HK-2 (cell line): ENCODE results near the gene SLC28A2.
"Not testable (repeated sequence)": the region's sequence is repeated elsewhere in the genome, so short reads cannot be mapped to it uniquely, and the experiment has no call there.

ENCODE experiments used
- DNase-seq: peaks from one replicate; pipeline ENCODE4 v3.0.0-alpha.2; 2018; ENCODE audit not compliant: unreplicated experiment

The SLC28A2 gene

DNA sequence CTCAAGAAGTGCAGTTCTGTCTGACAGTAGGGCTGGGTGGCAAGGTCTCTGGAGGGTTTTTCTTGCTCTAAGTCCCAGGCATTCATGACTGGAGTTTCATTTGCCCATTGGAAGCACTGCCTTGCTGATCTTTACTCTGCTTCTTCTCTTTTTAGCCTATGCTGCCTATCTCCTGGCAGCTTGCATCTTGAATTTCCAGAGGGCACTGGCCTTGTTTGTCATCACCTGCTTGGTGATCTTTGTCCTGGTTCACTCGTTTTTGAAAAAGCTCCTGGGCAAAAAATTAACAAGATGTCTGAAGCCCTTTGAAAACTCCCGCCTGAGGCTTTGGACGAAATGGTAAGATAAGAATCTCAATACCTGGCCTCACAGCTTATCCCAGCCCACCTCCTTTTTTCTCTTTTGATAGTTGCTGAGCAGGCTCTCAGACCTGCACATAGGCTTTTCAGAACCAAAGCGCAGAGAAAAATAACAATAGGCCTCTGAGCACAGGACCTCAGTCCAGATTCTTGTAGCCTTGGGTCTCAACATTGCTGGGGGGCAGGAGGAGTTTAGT, 10.9 kb downstream of the SLC28A2 start:
- DNase-seq, result no peak

DNA sequence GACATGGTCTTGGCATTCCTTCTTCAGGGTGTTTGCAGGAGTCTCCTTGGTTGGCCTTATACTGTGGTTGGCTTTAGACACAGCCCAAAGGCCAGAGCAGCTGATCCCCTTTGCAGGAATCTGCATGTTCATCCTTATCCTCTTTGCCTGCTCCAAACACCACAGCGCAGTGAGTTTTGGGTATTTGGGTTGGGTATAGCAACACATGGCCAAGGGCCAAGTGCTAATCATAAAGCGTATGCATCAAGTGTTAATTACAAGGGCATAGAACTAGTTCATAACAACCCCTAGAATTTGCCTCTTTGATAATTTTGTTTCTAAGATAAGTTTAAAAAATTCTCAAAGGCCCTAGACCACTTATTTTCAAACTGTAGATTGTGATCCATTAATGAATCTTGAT, 11.8 kb downstream of the SLC28A2 start:
- DNase-seq, result no peak

DNA sequence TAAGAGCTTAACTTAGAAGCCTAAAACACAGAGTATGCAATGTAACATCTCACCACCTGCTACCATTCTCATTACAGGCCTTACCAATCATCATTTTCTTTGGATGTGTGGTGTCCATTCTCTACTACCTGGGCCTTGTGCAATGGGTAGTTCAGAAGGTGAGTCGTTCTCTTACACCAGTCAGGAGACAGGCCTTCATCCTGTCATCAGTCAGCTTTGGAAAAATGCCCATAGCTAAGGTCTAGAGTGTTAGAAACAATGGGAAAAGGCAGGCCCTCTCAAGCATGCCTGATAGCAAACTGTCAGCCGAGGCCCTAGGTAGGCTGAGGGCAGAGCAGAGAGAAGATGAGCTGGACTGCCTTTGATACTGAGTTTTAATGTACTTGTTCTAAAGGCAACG, 13.5 kb downstream of the SLC28A2 start:
- no peak for DNase-seq

DNA sequence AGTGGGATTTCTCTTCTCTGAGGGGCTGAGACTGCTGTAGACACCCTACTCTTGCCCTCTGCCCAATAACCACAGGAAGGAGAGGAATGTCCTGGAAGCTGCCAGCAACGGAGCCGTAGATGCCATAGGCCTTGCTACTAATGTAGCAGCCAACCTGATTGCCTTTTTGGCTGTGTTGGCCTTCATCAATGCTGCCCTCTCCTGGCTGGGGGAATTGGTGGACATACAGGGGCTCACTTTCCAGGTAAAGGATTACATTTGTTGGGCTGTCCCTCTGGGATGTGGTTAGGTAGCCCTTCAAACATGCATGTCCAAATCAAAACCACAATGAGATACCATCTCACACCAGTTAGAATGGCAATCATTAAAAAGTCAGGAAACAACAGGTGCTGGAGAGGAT, 16.1 kb downstream of the SLC28A2 start:
- DNase-seq, result no peak

DNA sequence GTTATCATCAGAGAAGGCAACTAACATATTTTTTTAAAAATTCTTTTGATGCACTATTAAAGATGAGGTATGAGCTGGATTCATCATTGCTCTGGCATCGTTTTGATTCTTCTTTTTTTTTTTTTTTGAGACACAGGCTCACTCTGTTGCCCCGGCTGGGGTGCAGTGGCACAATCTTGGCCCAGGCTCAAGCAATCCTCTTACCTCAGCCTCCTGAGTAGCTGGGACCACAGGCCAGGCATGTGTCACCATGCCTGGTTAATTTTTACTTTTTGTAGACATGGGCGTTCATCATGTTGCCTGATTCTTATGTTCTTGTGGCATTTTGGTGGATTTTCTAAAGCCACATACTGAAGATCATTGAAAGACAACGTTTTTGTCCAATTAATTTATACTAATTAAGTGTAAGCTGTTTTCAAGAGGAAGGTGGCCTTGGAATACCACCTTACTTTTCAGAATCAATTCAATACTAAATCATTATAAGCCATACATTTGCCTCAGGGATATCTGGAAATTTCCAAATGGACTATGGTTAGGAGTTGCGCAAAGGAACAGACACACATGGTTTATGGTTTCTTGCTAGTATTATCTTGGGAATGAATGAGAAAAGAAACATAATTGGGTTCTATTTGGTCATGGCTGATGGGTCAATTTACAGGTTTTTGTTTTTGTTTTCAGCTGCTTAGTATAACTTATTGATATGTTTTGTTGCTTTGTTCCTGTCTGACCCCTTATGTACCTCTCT, 22.8 kb downstream of the SLC28A2 start:
- peak; percentile 30 for DNase-seq

DNA sequence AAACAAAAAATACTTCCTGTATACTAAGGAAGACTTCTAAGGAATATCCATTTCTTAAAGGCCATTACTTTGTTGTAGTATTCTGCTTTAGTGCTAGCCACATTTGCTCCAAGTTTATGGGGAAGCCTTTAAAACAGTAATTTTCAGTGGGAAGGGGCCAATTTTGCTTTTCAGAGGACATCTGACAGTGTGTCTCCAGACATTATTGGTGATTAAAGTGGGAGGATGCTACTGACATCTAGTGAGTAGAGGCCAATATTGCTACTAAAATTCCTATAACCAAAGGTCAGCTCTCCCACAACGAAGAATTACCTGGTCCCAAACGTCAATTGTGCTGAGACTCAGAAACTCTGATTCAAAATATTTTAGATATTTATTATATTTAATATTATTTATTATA, 24.8 kb downstream of the SLC28A2 start:
- no peak for DNase-seq

DNA sequence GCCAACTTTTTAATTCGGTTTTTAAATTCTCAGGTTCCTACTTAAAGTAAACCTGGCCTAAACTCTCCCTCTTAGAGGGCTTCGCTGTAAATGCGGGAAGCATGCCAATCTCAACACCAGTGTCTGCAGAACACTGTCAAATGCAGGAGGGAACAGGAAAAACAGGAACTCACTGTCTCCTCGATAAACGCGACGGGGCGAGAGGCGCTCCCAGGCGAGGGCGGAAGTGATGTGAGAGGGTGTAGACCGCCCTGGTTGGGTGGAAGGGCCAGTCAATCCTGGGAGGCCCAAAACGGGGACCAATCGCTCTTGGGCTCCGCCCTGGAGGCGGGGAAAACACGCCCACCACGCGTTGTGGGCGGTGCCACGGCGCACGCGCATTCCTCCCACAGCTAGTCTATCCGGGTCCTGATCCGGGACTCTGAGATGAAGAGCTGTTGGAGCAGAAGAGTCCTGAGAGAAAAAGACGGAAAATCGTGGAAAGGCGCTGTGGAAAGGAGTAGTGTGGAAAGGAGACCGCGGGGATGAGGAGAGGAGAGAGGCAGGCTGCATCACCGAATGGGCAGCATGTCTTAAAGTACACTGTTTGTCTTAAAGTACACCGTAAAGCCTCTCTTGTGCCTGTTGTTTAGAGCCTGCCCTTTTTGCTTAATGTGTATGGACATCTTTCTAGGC, 27.1 kb downstream of the SLC28A2 start:
- DNase-seq, result peak; percentile 95

DNA sequence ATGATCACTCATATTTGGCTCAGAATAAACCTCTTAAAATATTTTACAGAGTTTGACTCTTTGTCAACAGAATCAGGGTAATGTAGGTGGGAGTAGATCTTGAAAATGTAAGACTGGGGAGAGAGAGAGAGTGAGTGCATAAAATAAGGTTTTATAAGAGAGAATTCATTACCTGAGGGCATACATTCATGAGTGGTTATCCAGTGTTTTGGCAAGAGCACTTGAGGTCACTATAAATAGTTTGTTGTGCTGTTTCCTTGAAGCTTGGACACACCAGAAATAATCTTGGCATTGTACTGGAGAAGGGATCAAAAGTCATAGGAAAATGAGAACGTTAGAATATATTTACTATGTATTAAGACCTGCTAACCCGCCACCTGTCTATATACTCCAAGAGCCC, 33.4 kb downstream of the SLC28A2 start:
- DNase-seq, result no peak

DNA sequence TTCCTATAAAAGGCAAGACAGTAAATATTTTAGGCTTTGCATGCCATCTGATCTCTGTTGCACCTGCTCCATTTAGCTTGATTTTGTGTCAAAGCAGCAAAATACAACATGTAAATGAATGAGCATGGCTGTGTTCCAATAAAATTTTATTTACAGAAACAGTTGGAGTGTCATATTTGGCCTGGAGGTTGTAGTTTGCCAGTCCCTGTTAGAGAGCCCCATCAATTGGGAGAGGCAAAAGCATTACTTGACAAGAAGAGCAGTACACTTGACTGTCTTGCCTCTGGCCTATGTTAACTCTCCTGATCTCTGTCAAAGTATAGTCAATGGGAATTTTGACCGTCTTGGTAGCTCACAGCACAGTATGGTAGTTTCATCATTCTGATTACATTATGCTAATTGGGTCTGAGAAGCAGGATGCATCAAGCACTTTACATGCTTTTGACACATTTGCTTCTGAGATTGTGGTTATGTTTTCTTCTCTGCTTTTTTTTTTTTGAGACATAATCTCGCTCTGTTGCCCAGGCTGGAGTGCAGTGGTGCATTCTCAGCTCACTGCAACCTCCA, 35.4 kb downstream of the SLC28A2 start:
- DNase-seq, result no peak

DNA sequence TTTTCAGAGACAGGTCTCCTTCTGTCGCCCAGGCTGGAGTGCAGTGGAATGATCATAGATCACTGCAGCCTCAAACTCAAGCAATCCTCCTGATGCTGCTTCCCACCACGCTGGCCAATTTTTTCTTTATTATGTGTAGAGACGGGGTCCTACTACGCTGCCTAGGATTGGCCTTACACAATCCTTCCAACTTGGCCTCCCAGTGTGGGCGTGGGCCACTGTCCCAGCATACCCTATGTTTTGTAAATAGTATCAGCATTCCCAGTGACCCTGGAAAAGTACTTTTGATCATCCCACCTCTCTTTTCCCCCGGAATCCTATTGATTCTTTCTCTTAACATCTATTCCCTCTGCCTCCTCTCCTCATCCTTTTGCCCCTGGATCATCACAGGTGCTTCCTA, 36.9 kb downstream of the SLC28A2 start:
- no peak for DNase-seq

DNA sequence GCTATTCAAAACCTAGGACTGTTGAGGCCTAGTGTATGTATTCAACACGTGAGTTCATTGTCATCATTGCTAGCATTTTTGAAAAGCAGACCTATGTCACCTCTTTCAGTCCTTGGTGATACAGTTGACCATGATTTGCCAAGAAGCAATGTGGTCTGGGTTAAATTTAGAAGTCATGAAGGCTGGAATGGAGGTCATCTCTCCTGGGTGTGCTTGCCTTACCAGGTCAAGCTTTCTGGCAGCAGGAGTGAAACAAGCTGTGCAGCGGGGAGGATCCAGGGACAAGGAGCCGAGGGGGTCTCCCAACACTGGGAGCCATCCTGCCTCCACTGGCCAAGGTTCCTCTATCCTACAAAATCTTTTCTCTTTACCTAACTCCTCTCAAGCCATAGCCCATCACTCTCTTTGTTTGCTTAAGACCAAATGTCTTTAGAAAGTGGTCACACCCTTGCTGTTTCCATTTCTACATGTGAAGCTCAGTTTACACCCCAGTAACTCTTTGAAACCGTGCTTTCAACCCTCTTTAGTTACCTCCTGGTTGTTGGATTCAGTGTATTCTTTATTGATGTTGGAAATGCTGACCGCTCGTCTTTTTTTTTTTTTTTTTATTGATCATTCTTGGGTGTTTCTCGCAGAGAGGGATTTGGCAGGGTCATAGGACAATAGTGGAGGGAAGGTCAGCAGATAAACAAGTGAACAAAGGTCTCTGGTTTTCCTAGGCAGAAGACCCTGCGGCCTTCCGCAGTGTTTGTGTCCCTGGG, 40.0 kb downstream of the SLC28A2 start:
- DNase-seq, result no peak

DNA sequence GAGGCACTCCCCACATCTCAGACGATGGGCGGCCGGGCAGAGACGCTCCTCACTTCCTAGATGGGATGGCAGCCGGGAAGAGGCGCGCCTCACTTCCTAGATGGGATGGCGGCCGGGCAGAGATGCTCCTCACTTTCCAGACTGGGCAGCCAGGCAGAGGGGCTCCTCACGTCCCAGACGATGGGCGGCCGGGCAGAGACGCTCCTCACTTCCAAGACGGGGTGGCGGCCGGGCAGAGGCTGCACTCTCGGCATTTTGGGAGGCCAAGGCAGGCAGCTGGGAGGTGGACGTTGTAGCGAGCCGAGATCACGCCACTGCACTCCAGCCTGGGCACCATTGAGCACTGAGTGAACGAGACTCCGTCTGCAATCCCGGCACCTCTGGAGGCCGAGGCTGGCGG, 41.3 kb downstream of the SLC28A2 start:
- DNase-seq, result not testable (repeated sequence)

DNA sequence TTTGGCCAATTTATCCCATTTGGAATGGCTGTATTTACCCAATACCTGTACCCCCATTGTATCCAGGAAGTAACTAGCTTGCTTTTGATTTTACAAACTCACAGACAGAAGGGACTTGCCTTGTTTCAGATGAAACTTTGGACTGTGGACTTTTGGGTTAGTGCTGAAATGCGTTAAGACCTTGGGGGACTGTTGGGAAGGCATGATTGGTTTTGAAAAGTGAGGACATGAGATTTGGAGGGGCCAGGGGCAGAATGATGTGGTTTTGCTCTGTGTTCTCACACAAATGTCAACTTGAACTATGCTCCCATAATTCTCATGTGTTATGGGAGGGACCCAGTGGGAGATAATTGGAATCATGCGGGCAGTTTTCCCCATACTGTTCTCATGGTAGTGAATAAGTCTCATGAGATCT, 46.9 kb downstream of the SLC28A2 start:
- DNase-seq, result not testable (repeated sequence)

DNA sequence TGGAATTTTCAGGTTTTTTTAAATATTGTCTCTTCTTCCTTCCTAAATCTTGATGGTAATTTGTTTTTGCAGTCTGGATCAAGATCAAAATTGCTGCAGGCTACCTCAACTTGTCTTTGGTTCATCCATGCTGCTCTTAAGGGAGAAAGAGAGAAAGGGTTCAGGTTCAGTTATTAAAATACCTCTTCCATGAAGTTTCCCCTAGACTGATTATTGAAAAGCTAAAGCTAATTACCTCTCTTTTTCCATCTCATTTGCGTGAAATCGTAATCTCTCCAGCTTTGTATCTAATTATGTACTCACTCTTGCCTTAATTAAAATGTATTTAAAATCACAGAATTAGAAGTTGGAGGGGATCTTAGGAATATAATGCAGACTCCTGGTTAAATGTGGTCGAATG, 52.7 kb downstream of the SLC28A2 start:
- no peak for DNase-seq

DNA sequence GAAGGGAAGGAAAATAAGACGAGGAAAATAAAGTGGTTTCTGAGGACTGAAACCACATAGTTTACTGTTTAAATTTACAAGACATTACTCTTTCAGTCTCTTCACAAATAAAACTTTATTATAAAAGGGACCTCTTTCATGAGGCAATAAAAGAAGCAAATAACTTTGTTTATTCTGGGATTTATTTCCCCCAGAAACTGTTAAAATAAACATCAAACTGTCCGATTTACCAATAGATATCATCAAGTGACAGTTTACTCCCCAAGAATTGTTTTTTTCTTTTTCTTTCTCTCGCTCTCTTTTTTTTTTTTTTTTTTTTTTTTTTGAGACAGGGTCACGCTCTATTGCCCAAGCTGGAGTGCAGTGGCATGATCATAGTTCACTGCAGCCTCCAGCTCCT, 54.1 kb downstream of the SLC28A2 start:
- DNase-seq, result no peak

DNA sequence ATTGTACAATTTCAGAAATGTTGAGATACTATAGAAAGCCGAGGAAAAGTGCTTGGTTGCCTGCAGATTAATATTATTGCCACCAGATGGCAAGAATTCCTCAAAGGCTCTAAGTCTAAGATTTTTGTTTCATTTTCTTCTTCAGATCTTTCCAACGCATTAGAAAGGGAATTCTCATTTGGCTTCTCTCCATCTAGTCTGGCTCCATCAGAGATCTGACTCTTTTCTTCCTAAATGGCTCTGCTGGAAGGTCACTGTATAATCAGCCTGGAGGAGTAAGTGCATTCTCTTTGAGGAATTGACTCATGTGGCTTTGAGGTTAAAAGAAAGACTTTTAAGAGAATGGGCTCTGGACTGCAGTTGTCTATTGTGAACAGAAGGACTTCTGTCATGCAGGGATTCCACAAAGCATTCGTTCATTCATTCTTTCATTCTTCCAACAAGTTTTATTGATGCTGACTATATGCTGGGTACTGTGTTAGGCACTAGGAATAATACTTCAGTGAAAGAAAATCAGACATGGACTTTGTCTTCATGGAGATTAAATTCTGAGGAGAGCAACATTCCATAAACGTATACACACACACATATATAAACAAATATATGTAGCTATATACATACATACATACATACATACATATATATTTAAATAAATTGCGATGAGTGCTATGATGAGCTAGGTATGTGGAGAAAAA, 55.3 kb downstream of the SLC28A2 start:
- no peak for DNase-seq

DNA sequence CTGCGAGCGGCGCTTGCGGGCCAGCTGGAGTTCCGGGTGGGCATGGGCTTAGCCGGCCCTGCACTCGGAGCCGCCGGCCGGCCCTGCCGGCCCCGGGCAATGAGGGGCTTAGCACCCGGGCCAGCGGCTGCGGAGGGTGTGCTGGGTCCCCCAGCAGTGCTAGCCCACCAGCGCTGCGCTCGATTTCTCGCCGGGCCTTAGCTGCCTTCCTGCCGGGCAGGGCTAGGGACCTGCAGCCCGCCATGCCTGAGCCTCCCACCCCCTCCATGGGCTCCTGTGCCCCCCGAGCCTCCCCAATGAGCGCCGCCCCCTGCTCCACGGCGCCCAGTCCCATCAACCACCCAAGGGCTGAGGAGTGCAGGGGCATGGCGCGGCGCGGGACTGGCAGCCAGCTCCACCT, 62.1 kb downstream of the SLC28A2 start:
- not testable (repeated sequence) for DNase-seq

DNA sequence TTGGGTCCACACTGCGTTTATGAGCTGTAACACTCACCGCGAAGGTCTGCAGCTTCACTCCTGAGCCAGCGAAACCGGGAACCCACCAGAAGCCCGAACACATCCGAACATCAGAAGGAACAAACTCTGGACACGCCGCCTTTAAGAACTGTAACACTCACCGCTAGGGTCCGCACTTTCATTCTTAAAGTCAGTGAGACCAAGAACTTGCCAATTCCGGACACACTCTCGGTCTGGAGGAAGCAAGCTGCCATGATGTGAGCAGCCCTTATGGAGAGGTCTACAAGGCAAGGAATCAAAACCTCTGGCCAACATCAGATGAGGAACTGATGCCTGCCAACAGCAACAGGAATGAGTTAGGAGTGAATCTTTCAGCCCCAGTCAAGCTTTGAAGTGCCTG, 62.9 kb downstream of the SLC28A2 start:
- DNase-seq, result no peak

DNA sequence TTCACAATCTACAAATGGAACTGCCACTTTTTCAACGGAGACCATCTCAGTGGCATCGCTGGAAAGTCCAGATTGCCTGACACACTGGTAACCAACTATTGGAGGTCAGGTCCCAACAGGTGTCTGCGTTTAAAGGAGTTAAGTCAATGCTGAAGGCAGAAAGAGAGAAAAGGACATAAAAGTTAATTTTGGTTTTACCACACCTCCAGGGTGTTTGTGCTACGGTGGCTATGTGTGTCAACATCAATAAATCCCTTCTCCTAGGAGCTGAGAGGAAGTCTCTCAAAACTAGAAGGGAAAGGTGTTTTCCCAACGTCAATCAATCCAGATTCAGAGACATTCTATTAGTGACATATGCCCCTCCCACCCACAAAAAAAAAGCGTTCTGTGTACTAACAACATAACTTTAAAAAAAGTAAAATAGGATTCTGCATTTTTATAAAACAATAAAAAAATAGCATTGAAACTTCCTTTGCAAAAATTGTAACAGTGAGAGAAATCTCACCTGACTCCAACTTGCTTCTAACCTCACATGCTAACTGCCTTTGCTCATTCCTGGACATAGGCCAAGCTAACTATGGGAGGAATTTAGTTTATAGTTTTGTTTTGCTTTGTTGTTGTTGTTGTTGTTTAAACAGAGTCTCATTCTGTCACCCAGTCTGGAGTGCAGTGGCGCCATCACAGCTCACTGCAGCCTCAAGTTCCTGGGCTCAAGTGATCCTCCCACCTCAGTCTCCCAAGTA, 67.6 kb downstream of the SLC28A2 start:
- DNase-seq, result no peak

DNA sequence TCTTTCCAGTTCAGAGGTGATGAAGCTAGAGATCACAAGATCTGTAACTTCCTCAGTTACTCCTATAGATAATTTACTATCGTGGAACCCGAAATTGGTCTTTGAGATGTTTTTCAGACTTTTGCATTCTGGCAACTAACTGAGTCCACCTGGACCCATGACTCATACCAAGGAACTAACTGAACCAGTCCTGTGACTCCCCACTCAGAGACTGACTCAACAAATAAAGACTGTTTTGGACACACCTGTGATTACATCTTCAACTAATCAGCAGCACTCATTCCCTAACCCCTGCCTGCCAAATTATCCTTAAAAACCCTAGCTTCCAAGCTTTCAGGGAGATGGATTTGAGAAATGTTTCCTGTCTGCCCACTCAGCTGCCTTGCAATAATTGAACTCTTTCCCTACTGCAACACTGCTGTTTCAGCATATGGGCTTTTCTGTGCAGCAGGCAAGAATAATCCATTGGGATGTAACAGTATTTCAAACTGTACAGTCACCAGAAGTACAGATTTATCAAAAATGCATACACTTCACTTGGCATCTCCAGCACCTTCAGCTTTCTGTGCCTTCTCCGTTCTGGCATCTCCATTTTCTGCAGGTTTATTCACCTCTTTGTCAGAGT, 68.7 kb downstream of the SLC28A2 start:
- no peak for DNase-seq
